ENCODE measurements around the gene TPSG1. TPM values are rescaled to one million over a fixed set of nuclear protein-coding genes. Genes with fewer than 3 reads are reported as not detected.

The TPSG1 gene
- total RNA-seq, 1 experiment from 2014 or later = not detected

DNA sequence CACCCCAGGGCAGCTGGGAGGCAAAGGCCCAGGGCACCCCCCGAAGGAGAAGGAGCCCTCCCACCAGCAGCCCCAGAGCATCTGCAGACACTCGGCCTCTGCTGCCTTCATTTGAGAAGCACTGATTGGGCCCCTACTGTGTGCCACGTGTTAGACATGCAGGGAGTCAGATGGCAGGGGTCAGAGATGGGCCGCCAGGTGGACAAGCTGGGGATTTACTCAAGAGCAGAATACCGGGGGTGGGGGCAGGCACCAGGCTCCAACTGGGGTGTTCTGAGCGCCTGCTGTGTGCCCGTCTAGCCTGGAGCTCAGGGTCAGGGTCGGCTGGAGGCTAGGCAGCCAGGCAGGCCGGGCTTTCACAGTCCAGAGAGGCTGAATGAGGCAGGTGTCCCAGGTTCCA, 18.7 kb downstream of the TPSG1 start (continued):
- TF ChIP-seq, protein P1, sequence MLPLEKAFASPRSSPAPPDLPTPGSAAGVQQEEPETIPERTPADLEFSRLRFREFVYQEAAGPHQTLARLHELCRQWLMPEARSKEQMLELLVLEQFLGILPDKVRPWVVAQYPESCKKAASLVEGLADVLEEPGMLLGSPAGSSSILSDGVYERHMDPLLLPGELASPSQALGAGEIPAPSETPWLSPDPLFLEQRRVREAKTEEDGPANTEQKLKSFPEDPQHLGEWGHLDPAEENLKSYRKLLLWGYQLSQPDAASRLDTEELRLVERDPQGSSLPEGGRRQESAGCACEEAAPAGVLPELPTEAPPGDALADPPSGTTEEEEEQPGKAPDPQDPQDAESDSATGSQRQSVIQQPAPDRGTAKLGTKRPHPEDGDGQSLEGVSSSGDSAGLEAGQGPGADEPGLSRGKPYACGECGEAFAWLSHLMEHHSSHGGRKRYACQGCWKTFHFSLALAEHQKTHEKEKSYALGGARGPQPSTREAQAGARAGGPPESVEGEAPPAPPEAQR (CRISPR knock-in tag; IDR thresholded peaks at IDR 0.05) = no peak
- TF ChIP-seq ZNF423 (CRISPR knock-in tag; IDR thresholded peaks at IDR 0.05) (no peak), MXD4 (CRISPR knock-in tag; IDR thresholded peaks at IDR 0.05; ENCODE audit: borderline replicate concordance) (no peak), NR2C2 (CRISPR knock-in tag; IDR thresholded peaks at IDR 0.05) (no peak), EMX1 (CRISPR knock-in tag; IDR thresholded peaks at IDR 0.05) (no peak), HMGA2 (CRISPR knock-in tag; IDR thresholded peaks at IDR 0.05) (no peak), ZNF396 (CRISPR knock-in tag; IDR thresholded peaks at IDR 0.05; ENCODE audit: borderline replicate concordance) (no peak)
- TF ChIP-seq, protein P2, sequence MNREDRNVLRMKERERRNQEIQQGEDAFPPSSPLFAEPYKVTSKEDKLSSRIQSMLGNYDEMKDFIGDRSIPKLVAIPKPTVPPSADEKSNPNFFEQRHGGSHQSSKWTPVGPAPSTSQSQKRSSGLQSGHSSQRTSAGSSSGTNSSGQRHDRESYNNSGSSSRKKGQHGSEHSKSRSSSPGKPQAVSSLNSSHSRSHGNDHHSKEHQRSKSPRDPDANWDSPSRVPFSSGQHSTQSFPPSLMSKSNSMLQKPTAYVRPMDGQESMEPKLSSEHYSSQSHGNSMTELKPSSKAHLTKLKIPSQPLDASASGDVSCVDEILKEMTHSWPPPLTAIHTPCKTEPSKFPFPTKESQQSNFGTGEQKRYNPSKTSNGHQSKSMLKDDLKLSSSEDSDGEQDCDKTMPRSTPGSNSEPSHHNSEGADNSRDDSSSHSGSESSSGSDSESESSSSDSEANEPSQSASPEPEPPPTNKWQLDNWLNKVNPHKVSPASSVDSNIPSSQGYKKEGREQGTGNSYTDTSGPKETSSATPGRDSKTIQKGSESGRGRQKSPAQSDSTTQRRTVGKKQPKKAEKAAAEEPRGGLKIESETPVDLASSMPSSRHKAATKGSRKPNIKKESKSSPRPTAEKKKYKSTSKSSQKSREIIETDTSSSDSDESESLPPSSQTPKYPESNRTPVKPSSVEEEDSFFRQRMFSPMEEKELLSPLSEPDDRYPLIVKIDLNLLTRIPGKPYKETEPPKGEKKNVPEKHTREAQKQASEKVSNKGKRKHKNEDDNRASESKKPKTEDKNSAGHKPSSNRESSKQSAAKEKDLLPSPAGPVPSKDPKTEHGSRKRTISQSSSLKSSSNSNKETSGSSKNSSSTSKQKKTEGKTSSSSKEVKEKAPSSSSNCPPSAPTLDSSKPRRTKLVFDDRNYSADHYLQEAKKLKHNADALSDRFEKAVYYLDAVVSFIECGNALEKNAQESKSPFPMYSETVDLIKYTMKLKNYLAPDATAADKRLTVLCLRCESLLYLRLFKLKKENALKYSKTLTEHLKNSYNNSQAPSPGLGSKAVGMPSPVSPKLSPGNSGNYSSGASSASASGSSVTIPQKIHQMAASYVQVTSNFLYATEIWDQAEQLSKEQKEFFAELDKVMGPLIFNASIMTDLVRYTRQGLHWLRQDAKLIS (CRISPR knock-in tag; IDR thresholded peaks at IDR 0.05; ENCODE audit: borderline replicate concordance) = no peak
- TF ChIP-seq, protein P3, sequence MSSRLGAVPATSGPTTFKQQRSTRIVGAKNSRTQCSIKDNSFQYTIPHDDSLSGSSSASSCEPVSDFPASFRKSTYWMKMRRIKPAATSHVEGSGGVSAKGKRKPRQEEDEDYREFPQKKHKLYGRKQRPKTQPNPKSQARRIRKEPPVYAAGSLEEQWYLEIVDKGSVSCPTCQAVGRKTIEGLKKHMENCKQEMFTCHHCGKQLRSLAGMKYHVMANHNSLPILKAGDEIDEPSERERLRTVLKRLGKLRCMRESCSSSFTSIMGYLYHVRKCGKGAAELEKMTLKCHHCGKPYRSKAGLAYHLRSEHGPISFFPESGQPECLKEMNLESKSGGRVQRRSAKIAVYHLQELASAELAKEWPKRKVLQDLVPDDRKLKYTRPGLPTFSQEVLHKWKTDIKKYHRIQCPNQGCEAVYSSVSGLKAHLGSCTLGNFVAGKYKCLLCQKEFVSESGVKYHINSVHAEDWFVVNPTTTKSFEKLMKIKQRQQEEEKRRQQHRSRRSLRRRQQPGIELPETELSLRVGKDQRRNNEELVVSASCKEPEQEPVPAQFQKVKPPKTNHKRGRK (CRISPR knock-in tag; IDR thresholded peaks at IDR 0.05; ENCODE audit: borderline replicate concordance) = no peak
- TF ChIP-seq, protein P4, sequence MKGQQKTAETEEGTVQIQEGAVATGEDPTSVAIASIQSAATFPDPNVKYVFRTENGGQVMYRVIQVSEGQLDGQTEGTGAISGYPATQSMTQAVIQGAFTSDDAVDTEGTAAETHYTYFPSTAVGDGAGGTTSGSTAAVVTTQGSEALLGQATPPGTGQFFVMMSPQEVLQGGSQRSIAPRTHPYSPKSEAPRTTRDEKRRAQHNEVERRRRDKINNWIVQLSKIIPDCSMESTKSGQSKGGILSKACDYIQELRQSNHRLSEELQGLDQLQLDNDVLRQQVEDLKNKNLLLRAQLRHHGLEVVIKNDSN (CRISPR knock-in tag; IDR thresholded peaks at IDR 0.05) = no peak

DNA sequence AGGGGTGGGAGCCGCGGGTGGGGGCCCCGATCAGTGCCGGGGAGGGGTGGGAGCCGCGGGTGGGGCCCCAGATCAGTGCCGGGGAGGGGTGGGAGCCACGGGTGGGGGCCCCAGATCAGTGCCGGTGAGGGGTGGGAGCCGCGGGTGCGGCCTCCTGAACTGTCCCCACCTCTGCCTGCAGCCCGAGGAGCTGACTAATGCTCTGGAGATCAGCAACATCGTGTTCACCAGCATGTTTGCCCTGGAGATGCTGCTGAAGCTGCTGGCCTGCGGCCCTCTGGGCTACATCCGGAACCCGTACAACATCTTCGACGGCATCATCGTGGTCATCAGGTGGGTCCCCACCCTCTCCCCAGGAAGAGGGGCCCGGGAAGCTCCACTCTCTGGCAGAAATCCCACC, 20.1 kb downstream of the TPSG1 start:
- Mint-ChIP-seq H3K27ac (no peak overlapping the region), H3K9me3 (no peaks in the 10 kb centered on the region), H3K4me1 (no peaks in the 10 kb centered on the region), H3K27me3 (ENCODE audit: low read depth) (no peaks in the 10 kb centered on the region), H3K36me3 (peaks cover 9% of the 10 kb centered on the region; the same call in 1 of the 2 replicates), H3K4me3 (no peak overlapping the region)
- ATAC-seq (no peak), DNase-seq (ENCODE audit: low spot score) (no peak)
- ChIA-PET POLR2A (no interaction called here), CTCF (interaction anchor here (1.1 kb wide), 1 partner anchor 99 kb away, joined by 3 read pairs; no protein-coding TSS in a partner anchor)
- TF ChIP-seq MYBL2 (CRISPR knock-in tag; IDR thresholded peaks at IDR 0.05) (no peak), NR3C1 (CRISPR knock-in tag; conservative IDR thresholded peaks at IDR 0.05; ENCODE audit: low read depth) (no peak), NFATC4 (CRISPR knock-in tag; IDR thresholded peaks at IDR 0.05) (no peak), GTF2I (CRISPR knock-in tag; conservative IDR thresholded peaks at IDR 0.05) (no peak), ZNF232 (CRISPR knock-in tag; IDR thresholded peaks at IDR 0.05) (no peak), PRRX2 (CRISPR knock-in tag; IDR thresholded peaks at IDR 0.05) (no peak), ZNF396 (CRISPR knock-in tag; IDR thresholded peaks at IDR 0.05; ENCODE audit: borderline replicate concordance) (no peak), SP1 (CRISPR knock-in tag; conservative IDR thresholded peaks at IDR 0.05) (no peak), GRHL2 (CRISPR knock-in tag; IDR thresholded peaks at IDR 0.05; ENCODE audit: insufficient replicate concordance, severe bottlenecking) (no peak)
- TF ChIP-seq, protein P5, sequence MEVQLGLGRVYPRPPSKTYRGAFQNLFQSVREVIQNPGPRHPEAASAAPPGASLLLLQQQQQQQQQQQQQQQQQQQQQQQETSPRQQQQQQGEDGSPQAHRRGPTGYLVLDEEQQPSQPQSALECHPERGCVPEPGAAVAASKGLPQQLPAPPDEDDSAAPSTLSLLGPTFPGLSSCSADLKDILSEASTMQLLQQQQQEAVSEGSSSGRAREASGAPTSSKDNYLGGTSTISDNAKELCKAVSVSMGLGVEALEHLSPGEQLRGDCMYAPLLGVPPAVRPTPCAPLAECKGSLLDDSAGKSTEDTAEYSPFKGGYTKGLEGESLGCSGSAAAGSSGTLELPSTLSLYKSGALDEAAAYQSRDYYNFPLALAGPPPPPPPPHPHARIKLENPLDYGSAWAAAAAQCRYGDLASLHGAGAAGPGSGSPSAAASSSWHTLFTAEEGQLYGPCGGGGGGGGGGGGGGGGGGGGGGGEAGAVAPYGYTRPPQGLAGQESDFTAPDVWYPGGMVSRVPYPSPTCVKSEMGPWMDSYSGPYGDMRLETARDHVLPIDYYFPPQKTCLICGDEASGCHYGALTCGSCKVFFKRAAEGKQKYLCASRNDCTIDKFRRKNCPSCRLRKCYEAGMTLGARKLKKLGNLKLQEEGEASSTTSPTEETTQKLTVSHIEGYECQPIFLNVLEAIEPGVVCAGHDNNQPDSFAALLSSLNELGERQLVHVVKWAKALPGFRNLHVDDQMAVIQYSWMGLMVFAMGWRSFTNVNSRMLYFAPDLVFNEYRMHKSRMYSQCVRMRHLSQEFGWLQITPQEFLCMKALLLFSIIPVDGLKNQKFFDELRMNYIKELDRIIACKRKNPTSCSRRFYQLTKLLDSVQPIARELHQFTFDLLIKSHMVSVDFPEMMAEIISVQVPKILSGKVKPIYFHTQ (CRISPR knock-in tag; IDR thresholded peaks at IDR 0.05) = no peak
- TF ChIP-seq, protein P6, sequence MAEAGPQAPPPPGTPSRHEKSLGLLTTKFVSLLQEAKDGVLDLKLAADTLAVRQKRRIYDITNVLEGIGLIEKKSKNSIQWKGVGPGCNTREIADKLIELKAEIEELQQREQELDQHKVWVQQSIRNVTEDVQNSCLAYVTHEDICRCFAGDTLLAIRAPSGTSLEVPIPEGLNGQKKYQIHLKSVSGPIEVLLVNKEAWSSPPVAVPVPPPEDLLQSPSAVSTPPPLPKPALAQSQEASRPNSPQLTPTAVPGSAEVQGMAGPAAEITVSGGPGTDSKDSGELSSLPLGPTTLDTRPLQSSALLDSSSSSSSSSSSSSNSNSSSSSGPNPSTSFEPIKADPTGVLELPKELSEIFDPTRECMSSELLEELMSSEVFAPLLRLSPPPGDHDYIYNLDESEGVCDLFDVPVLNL (CRISPR knock-in tag; IDR thresholded peaks at IDR 0.05; ENCODE audit: borderline replicate concordance, low read depth) = no peak
- TF ChIP-seq, protein P4 (CRISPR knock-in tag; IDR thresholded peaks at IDR 0.05) = no peak
- TF ChIP-seq, protein P7, sequence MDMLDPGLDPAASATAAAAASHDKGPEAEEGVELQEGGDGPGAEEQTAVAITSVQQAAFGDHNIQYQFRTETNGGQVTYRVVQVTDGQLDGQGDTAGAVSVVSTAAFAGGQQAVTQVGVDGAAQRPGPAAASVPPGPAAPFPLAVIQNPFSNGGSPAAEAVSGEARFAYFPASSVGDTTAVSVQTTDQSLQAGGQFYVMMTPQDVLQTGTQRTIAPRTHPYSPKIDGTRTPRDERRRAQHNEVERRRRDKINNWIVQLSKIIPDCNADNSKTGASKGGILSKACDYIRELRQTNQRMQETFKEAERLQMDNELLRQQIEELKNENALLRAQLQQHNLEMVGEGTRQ (CRISPR knock-in tag; IDR thresholded peaks at IDR 0.05) = no peak
